ENCODE results near the gene ULK3. TPM values are rescaled to one million over a fixed set of nuclear protein-coding genes. Genes with fewer than 3 reads are reported as not detected.

ULK3 gene
- total RNA-seq, 1 donor = 25.6 TPM

DNA sequence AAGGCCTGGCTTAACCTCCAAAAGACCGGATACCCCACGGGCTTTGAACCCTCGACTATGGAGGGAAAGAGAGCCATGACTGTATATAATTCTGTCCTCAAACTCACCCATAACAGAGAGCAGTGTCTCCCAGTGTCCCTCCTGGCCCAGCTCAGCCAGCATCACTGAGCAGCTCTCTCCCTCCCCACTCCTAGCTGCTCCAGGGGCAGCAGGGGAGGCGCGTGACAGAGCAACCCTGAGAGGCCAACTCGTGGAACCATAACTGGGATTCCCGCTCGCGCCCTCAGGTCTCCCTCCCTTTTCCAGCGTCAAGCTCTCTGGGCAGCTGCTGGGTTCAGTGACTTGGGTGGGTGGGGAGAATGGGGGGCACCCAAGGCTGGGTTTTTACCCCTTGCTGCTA is 17.1 kb downstream of the ULK3 start:
- Histone ChIP-seq H3K4me3 (ENCODE audit: low read length) (no peak overlapping the region), H3K9me3 (ENCODE audit: low read depth, low read length) (no peaks in the 10 kb centered on the region), H3K27me3 (ENCODE audit: insufficient read depth, low read length) (peaks cover 16% of the 10 kb centered on the region), H3K4me1 (ENCODE audit: insufficient read depth, low read length) (peaks cover 9% of the 10 kb centered on the region)

DNA sequence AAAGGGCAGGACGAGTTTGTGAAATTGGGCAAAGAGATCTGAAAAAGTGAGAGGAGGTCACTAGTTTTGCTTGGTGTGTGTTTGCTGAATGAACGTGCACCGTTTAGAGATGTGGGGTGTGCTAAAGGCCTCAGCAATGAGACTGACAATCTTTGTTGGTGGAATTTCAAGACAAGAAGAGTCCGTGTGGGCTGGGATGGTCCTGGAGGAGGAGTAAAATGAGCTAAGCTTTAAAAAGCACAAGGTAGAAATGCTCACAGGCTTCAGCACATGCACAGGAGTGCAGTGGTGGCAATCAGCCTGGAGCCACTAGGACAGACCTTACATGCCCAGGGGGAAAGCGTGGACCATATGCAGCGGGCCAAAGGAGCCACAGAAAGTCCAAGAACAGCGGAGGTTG is 18.0 kb downstream of the ULK3 start:
- Histone ChIP-seq H3K4me3 (ENCODE audit: low read length) (no peak overlapping the region), H3K9me3 (ENCODE audit: low read depth, low read length) (no peaks in the 10 kb centered on the region), H3K4me1 (ENCODE audit: insufficient read depth, low read length) (peaks cover 12% of the 10 kb centered on the region), H3K27me3 (ENCODE audit: insufficient read depth, low read length) (peaks cover 16% of the 10 kb centered on the region)

DNA sequence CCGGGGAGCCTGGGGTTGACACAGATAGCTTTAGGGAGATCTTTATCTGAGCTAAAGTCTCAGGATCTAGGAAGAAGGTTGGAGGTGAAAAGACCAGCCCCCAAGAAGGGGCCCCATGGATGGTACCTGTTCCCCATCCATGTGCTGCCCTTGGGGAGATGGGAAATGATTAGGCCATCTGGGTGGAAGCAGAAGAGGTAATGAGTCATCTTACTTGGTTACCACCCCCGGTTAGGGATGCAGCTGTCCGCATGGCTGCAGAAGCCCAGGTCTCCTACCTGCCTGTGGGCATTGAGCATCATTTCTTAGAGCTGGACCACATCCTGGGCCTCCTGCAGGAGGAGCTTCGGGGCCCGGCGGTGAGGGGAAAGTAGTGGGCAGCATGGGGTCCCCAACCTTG is 19.6 kb downstream of the ULK3 start:
- Histone ChIP-seq H3K4me1 (ENCODE audit: insufficient read depth, low read length) (peaks cover 19% of the 10 kb centered on the region), H3K9me3 (ENCODE audit: low read depth, low read length) (no peaks in the 10 kb centered on the region), H3K27me3 (ENCODE audit: insufficient read depth, low read length) (peaks cover 13% of the 10 kb centered on the region), H3K4me3 (ENCODE audit: low read length) (no peak overlapping the region)

DNA sequence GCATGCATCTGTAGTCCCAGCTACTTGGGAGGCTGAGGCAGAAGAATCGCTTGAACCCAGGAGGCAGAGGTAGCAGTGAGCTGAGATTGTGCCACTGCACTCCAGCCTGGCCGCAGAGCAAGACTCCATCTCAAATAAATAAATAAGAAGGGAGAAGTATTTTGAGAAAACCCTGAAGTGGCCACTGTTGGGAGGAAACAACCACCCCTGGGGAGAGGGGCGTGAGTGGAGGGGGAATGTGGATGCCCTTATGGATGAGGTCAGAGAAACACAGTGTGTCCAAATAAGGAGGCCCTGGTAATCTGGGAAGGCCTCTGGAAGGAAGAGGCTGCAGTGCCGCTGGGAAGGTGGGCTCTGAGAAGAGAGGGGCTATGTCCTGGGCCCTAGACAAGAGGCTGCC is 20.7 kb downstream of the ULK3 start:
- Histone ChIP-seq H3K27me3 (ENCODE audit: insufficient read depth, low read length) (peaks cover 6% of the 10 kb centered on the region), H3K9me3 (ENCODE audit: low read depth, low read length) (no peaks in the 10 kb centered on the region), H3K4me1 (ENCODE audit: insufficient read depth, low read length) (peaks cover 20% of the 10 kb centered on the region), H3K4me3 (ENCODE audit: low read length) (no peak overlapping the region)

DNA sequence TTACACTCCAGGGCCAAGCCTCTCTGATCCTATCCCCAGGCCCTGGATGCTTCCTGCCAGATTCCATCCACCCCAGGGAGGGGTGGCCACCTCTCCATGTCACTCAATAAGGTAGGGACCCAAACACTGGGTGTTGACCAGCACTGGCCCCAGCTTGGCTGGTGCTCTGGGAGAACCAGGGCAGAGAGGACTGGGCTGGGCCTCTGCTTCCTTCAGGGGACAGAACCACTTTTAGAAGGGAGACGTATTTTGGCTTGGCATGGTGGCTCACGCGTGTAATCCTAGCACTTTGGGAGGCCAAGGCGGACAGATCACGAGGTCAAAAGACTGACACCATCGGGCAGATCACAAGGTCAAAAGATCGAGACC is 21.2 kb downstream of the ULK3 start:
- Histone ChIP-seq H3K4me3 (ENCODE audit: low read length) (no peak overlapping the region), H3K4me1 (ENCODE audit: insufficient read depth, low read length) (peaks cover 20% of the 10 kb centered on the region), H3K27me3 (ENCODE audit: insufficient read depth, low read length) (peaks cover 2% of the 10 kb centered on the region), H3K9me3 (ENCODE audit: low read depth, low read length) (no peaks in the 10 kb centered on the region)

DNA sequence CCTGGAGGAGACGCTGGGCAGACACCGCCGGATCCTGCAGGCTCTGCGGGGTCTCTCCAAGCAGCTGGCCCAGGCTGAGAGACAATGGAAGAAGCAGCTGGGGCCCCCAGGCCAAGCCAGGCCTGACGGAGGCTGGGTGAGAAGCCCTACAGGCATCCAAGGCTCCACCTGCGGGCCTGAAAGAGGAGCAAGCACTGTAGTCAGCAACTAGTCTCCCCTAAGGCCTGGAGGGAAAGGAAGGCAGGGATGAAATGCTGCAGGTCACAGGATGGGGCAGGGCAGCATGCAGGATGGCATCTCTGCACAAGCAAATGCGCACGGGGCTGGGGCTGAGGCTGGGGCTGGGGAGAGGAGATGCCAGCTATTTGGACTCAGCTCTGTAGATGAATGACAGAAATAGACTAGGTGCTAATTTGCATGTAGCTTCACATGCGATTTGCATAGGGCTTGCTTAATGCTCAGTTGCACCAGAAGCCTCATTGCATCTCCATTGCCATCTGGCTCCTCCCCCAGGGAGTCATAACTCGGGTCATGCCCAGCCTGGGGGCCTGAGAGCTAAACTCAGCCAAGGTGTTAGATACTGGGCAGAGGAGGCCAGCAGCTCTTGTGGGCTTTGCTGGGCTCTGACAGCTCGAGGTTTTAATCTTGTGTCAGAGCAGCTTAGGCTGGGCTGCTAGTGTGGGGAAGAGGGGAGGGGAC is 21.7 kb downstream of the ULK3 start:
- no peaks in the 10 kb centered on the region for H3K9me3 ChIP-seq (ENCODE audit: low read depth, low read length)
- H3K27me3 ChIP-seq (ENCODE audit: insufficient read depth, low read length) = no peaks in the 10 kb centered on the region
- peaks cover 20% of the 10 kb centered on the region for H3K4me1 ChIP-seq (ENCODE audit: insufficient read depth, low read length)
- H3K4me3 ChIP-seq (ENCODE audit: low read length) = no peak overlapping the region

DNA sequence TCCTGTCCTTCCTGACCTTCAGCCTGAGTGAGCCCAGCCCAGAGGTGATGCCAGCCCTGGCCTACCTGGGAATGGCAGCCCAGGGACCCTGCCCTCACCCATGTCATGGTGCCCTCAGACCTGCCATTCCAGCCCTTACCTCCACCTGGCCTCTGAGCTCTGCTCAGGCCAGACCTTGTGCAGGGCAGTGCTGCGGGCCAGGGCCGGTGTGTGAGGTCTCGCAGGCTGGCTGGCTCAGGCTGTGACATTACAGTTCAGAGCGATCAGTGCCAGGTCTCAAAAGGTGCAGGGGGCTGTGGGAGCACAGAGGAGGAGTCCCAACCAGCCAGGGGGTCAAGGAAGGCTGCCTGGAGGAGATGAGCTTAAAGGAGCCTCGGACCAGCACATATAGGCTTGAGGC is 22.9 kb downstream of the ULK3 start:
- no peaks in the 10 kb centered on the region for H3K27me3 ChIP-seq (ENCODE audit: insufficient read depth, low read length)
- no peaks in the 10 kb centered on the region for H3K9me3 ChIP-seq (ENCODE audit: low read depth, low read length)
- no peak overlapping the region for H3K4me3 ChIP-seq (ENCODE audit: low read length)
- peaks cover 20% of the 10 kb centered on the region for H3K4me1 ChIP-seq (ENCODE audit: insufficient read depth, low read length)

DNA sequence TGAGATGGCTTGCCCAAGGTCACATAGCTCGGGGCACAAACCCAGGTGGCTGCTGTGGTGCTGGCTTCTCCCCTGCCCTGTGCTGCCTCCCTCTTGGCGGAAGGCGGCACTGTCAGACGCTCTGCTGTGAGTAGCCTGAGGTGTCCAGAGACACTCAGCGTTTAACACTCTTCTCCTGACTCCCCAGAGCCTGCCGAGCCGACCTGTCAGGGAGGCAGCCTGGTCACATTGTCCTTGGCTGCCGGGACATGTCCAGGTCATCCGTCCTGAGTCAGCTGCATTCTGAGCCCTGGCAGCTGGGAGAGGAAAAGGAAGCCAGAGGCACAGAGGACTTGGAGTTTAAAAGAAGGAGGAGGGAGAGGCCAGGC is 25.6 kb downstream of the ULK3 start:
- Histone ChIP-seq H3K9me3 (ENCODE audit: low read depth, low read length) (no peaks in the 10 kb centered on the region), H3K27me3 (ENCODE audit: insufficient read depth, low read length) (no peaks in the 10 kb centered on the region), H3K4me1 (ENCODE audit: insufficient read depth, low read length) (peaks cover 20% of the 10 kb centered on the region), H3K4me3 (ENCODE audit: low read length) (no peak overlapping the region)

DNA sequence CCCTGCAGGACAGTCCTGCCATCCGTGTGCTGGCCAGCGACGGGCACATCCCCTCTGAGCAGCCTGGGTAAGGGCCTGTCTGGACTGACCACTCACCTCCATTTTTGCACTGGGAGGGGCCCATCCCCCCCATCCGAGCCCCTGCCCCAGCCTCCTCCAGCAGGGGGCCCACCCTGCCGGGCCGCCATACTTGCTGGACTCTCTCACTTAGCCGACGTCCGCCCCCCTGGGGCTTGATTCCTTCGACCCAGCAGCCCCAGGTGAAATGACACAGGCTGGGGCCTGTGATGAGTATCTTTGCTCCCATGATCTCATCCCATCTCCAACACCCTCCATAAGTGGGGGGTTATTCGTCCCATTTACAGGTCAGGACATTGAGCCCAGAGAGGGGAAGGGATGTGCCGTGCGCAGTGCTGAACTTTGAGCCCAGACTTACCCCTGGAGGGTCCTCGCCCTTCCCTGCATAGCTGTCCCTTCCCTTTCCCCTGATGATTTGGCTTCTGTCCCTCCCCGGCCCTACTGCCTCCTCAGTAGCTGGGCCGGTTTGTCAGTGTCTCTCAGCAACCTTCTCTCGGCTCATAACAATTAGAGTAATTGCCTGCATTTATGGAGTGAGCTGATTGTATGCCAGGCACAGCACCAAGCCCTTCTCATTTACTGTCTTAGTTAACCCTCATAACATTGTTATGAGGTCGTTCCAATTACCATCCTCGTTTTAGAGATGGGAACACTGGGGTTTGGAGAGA is 26.2 kb downstream of the ULK3 start:
- Histone ChIP-seq H3K9me3 (ENCODE audit: low read depth, low read length) (no peaks in the 10 kb centered on the region), H3K27me3 (ENCODE audit: insufficient read depth, low read length) (no peaks in the 10 kb centered on the region), H3K4me3 (ENCODE audit: low read length) (no peak overlapping the region), H3K4me1 (ENCODE audit: insufficient read depth, low read length) (peaks cover 20% of the 10 kb centered on the region)

DNA sequence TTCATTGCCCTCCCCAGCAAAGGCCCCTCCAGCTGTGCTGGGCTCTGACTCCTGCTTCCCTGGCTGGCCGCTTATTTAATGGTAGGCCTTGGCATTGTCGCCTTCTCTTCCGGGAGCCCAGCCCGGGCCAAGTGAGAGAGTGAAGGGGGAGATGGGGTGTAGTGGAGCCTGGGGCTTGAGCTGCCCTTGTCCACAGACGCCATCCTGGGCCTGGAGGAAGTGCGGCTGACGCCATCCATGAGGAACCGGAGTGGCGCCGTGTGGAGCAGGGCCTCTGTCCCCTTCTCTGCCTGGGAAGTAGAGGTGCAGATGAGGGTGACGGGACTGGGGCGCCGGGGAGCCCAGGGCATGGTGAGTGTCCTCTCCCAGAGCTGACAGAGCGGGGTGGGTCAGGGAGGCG is 27.0 kb downstream of the ULK3 start:
- H3K4me3 ChIP-seq (ENCODE audit: low read length) = no peak overlapping the region
- H3K4me1 ChIP-seq (ENCODE audit: insufficient read depth, low read length) = peaks cover 13% of the 10 kb centered on the region
- no peaks in the 10 kb centered on the region for H3K27me3 ChIP-seq (ENCODE audit: insufficient read depth, low read length)
- no peaks in the 10 kb centered on the region for H3K9me3 ChIP-seq (ENCODE audit: low read depth, low read length)

DNA sequence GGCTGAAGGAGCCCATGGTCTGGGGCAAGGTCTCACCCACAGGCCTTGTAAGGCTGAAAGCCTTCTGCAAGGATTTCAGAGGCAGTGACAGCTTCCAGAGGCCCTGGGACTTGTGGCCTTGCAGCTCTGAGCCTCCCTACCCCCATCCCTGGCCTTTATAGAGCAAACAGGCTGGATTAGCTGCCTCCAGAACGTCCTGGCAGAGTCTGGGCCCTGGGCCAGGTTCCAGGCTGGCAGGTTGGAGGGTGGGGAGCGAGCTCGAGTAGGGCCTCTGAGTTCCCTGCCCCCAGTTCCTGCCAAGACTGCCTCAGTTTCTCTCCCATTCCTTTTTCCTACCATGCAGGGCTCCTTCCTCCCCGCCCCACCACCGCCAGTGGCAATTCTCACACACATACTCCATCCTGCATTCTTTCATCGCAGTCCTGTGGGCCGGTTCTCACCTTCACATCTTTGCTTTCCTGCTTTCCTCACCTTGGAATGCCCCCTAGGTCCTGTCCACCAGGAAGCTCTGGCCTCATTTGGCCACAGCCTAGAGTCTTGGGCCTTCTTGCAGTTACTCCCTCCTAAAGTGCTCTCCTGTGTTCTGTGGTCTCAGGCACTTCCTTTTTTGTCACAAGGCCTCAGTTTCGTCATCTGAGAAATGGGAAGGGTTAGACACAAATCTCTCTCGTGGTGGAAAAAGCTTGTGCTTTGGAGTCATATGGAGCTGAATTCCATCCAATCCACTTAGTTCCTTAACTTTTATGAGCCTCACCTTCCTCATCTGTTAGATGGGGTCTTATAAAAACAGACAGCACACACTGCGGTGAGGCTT is 27.6 kb downstream of the ULK3 start:
- Histone ChIP-seq H3K27me3 (ENCODE audit: insufficient read depth, low read length) (no peaks in the 10 kb centered on the region), H3K9me3 (ENCODE audit: low read depth, low read length) (no peaks in the 10 kb centered on the region)

DNA sequence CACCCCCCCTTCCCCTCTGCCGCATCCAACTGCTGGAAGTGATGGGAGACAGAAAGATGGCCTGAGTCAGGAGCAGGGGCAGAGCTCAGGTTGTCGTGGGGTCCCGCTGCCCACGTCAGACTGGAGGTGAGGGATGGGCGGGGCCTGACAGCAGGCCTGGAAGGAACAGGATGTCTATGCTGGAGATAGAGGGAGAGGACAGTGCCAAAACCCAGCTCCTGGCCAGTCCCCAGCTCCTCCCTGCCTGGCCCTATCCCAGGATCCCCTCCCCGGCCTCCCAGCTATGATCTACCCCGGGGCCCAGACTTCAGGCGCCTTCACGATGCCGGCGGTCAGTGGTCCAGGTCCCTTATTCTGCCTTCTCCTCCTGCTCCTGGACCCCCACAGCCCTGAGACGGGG is 30.4 kb downstream of the ULK3 start, which contains the start of gene LMAN1L:
TSS of gene LMAN1L (plus strand) at position 303 of the 400 bp plus-strand sequence. CDS start at position 323, 20 bp downstream.
- Histone ChIP-seq H3K4me1 (ENCODE audit: insufficient read depth, low read length) (peaks cover 4% of the 10 kb centered on the region), H3K4me3 (ENCODE audit: low read length) (no peak within 1 kb of the TSS), H3K27me3 (ENCODE audit: insufficient read depth, low read length) (no peaks in the 10 kb centered on the region), H3K9me3 (ENCODE audit: low read depth, low read length) (no peaks in the 10 kb centered on the region)

More for the DNA sequence above, 27.6 kb downstream of the ULK3 start:
- no peak overlapping the region for H3K4me3 ChIP-seq (ENCODE audit: low read length)
- H3K4me1 ChIP-seq (ENCODE audit: insufficient read depth, low read length) = peaks cover 9% of the 10 kb centered on the region

DNA sequence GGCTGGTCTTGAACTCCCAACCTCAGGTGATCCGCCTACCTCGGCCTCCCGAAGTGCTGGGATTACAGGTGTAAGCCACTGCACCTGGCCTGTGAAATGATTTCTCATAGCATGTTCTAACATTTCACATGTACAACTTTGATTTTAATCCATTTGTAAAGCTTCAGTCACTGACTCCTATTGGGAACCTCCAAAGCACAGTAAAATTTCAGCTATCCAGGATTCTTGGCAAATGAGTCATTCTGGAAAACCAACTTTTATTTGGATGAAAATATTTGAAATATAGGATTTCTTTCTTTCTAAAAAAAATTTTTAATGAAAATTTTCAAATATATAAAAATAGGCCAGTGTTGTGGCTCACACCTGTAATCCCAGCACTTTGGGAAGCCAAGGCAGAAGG is 33.0 kb downstream of the ULK3 start:
- no peaks in the 10 kb centered on the region for H3K27me3 ChIP-seq (ENCODE audit: insufficient read depth, low read length)
- no peak overlapping the region for H3K4me3 ChIP-seq (ENCODE audit: low read length)
- H3K4me1 ChIP-seq (ENCODE audit: insufficient read depth, low read length) = peaks cover 4% of the 10 kb centered on the region
- no peaks in the 10 kb centered on the region for H3K9me3 ChIP-seq (ENCODE audit: low read depth, low read length)

DNA sequence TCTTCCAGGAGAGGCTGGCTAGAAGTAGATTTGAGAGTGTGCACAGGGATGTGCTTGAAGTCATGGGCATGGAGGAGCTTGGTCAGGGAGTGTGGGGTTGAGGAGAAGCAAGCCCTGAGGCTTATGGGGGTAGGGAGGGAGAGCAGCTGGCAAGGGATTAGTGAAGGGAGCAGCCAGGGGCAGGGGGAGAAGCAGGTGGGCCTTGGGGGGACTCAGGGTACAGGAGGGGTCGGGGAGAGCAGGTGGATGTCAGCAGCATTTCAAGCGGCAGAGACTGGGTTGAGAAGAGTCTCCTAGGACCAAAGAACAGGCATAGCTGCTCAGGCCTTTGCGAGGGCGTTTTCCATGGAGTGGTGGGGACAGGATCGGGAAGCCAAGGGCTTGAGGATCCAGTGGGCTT is 33.7 kb downstream of the ULK3 start:
- no peaks in the 10 kb centered on the region for H3K9me3 ChIP-seq (ENCODE audit: low read depth, low read length)
- H3K4me3 ChIP-seq (ENCODE audit: low read length) = no peak overlapping the region
- peaks cover 4% of the 10 kb centered on the region for H3K4me1 ChIP-seq (ENCODE audit: insufficient read depth, low read length)
- no peaks in the 10 kb centered on the region for H3K27me3 ChIP-seq (ENCODE audit: insufficient read depth, low read length)

DNA sequence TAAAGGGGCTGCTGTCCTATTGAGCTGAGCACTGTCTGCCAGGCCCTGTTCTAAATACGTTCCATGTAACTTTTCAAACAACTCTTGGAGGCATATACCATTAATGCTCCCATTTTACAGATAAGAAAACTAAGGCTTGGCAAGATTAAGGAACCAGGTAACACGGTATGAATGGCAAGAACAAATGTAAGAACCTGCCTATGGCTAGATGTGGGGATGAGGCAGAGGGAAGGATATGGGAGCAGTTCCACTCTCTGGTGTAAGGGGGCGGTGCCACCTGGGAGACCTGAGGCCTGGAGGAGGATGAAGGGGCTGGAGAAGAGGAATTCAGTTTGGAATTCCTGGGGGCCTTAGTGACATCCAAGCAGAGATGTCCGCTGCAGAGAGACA is 34.1 kb downstream of the ULK3 start:
- Histone ChIP-seq H3K4me3 (ENCODE audit: low read length) (no peak overlapping the region), H3K9me3 (ENCODE audit: low read depth, low read length) (no peaks in the 10 kb centered on the region), H3K4me1 (ENCODE audit: insufficient read depth, low read length) (peaks cover 4% of the 10 kb centered on the region), H3K27me3 (ENCODE audit: insufficient read depth, low read length) (no peaks in the 10 kb centered on the region)
